ENCODE results near the gene RSPH6A.

RSPH6A gene

DNA sequence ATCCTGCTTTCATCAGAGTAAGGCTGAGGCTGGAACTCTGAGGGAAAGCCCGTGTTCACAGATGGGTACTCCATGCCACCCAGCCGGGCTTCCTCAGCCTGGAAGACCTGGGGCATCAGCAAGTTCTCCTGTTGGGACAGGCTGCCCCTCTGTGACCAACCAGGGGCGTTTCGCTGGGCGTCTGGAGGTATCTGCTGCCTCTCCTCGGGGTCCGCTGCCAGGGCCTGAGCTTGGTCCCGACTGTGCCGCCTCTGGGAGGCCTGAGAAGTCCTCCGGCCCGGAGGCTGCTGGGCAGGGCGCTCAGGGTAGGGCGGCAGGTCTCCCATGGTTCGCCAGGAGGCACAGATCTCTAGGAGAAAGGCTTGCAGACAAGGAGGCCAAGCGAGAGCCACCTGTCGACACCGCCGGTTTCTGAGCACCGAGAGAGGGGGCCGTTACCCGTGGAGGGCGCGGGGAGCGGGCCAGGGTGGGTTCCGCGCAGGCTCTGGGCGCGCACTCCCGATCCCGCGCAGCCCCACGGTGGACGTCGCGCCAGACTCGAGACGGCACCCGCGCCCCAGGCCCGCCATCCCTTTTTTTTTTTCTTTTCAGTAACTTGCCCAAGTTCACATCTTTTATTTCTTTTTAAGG, at the start of gene RSPH6A:
RSPH6A (minus strand) TSS at position 458 of the 630 bp plus-strand sequence; CDS start at position 326, 132 bp downstream.
- no peak for DNase-seq

DNA sequence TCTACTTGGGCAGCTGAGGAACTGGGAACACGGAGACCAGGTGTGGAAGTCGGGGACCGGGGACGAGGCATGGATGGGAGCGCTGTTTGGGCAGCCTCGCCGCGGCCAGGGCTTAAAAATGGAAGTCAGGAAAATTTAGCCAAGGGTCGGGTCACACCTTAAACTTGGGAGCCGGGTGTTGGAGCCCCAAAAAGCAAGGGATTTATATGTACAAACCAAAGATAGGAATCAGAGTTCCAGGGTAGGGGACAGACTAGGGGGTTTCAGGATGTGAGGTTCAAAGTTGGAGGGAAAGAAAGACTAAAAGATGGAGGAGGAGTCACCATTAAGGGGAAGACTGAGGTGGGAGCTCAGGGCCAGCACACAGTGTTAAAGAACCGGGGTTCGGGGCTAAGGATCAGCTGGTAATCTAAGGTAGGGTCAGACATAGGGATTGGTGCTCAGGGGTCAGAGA, 49.5 kb upstream of the RSPH6A start:
- DNase-seq = no peak

DNA sequence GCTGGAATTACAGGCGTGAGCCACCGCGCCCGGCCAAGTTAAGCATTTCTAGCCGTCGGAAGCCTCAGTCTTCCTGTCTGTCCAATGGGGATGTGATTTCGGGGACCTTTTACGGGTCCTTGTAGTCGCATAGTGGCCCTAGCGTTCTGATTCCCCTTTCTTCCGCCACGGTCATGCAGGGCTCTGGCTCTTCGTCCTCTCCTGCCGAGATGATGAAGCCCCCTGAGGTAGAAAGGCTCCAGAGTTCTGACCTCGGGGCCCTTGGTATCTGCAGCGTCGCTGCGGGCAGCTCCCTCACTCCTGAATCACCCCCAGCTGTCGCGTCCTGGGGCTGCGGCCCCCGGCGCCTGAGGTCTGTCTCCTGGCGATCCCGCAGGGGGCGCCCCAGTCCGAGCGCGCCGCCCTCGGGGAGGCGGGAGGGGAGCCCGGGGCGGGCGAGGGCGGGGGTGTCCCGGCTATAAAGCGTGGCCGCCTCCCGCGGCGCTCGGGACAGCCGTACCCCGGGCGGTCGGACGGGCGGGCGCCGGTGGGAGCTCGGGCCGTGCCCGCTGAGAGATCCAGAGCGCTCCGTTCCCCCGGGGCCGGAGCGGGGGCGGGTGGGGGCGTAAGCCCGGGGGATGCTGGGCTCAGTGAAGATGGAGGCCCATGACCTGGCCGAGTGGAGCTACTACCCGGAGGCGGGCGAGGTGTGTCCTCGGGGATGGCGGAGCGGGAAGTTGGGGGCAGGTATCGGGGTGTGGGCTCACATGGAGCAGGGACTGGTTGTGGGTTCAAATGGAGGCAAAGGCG, 48.9 kb upstream of the RSPH6A start, which contains the start of gene FOXA3:
FOXA3 (plus strand) TSS at position 487 of the 789 bp plus-strand sequence; CDS start at position 618, 131 bp downstream.
- peak; percentile 80 for DNase-seq

DNA sequence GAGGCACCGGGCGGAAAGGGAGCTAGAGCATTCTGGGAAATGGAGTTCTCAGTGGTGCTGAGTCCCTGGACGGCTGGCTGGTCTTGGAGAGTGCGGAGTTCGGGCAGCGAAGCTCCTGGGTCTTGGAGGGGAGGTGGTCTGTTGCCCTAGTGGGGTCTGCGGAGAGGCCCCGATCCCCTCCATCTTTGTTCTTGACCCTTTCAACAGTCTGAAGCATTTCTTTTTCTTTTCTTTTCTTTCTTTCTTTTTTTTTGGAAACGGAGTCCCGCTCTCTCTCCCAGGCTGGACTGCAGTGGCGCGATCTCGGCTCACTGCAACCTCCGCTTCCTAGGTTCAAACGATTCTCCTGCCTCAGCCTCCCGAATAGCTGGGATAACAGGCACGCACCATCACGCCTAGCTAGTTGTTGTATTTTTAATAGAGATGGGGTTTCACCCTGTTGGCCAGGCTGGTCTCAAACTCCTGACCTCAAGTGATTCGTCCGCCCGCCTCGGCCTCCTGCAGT, 48.3 kb upstream of the RSPH6A start:
- no peak for DNase-seq

DNA sequence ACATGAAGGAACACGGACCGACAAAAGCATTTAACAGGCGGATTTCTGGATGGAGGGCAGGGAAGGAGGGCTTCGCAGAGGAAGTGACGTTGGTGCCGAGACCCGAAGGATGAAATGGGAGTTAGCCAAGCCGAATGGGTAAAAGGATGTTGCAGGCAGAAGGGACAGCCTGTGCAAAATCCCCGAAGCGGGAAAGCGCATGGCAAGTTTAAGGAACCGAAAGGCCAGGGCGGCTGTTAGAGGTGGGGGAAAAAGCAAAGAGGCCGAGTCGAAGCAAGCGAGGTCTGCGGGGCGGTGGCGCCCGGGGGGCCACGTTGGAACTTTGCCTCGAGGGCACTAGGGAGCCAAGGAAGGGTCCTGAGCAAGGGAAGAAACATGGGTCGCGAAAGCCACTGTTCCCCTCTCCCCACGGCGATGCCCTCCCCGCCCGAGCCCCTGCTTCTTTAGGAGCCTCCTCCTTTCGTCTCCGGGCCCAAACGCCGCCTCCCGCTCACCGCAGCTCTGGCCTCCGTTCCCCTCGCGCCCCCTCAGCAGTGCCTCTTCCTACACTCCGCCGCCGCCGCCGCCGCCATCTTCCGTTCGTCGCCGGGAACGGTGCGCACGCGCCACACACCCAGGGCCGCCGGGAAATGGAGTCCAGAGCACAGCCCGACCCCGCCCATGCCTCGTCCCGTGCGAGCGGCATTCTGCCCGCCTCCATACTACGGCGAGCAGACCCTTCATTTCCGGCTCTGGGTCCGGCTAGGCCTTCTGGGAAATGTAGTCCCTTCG, 47.6 kb upstream of the RSPH6A start, which contains the start of gene SYMPK:
SYMPK (minus strand) TSS at position 584 of the 771 bp plus-strand sequence. CDS start 8,652 bp downstream, outside the sequence.
- DNase-seq = peak; percentile 96

DNA sequence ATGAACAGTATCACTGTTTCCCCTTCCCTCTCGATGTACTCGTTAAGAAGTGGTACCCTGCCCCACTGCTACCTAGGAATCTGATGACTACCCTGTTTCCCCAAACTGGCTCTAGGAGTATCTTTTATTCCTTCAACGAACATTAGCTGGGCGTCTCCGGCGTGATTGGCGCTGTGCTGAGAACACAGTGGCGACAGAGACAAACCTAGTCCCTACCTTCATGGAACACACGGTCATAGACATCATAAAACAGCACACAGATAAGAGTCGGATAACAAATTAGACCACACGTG, 47.1 kb upstream of the RSPH6A start:
- DNase-seq = no peak

DNA sequence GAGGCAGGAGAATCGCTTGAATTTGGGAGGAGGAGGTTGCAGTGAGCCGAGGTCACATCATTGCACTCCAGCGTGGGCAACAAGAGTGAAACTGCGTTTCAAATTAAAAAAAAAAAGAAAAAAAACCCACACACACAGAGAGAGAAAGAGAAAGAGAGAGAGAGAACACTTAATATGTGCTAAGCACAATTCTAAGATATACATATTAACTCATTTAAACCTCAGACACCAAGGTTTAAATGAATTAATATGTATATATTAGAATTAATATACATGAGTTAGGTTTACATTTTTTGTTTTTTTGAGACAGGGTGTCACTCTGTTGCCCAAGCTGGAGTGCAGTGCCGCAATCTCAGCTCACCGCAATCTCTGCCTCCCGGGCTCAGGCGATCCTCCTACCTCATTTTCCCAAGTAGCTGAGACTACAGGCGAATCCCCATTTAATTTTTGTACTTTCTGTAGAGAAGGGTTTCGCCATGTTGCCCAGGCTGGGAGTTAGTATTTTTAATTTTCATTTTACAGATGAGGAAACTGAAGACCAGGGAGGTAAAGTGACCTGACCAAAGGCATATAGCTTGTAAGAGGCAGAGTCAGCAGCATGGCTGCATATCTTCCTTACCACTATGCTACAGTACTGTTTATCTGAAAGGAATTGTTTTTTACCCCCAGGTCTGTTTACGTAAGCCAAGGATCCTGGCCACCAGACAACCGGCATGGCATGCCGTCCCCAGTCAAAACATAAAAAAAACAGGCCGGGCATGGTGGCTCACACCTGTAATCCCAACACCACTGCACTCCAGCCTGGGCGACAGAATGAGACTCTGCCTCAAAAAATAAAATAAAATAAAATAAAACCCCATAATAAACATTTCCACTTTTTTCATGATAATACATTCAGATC, 45.5 kb upstream of the RSPH6A start:
- no peak for DNase-seq

DNA sequence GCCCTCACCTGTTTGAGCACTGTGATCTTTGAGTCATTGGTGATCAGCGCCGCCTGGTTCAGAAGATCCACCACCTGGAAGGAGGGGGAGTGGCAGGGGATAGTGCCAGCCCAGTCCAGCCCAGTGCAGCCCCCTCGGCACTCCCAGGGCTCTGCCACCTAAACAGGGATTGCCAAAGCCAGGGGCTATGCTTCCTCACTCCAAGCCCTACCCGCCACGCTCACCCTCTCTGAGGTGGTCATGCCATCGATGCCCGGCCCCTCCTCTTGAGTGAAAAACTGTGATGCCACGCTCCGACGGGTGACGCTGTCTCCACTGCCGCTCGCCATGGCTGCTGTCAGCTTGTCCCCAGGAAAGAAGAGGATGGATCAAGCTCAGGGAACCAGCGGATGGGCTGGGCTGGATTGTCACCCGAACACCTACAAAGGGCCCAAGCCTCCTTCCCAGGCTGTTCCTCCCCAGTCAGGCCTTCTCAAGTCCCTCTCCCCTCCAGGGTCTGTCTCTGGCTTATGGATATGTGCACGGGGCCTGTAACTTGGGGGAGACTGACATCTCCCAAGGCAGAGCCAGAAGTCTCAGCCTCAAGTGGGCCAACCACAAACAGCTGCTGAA, 39.2 kb upstream of the RSPH6A start:
- no peak for DNase-seq

DNA sequence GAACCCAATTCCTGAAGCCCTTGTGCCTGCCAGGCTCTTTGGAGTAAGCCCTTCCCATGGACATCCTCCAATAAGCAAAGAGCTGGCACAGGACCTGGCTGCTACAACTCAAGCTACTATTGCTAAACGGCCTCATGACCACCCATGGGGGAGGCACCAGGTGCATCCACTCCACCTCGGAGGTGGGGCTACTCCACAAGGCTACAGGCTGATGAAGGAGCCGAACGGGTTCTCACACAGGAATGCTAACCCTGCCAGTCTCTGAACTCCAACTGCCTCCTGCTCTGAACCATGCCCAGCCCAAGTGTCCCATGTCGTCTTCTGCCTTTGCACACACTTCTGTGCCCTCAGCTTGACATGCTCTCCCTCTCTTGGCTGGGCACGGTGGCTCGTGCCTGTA, 37.9 kb upstream of the RSPH6A start:
- DNase-seq = no peak

DNA sequence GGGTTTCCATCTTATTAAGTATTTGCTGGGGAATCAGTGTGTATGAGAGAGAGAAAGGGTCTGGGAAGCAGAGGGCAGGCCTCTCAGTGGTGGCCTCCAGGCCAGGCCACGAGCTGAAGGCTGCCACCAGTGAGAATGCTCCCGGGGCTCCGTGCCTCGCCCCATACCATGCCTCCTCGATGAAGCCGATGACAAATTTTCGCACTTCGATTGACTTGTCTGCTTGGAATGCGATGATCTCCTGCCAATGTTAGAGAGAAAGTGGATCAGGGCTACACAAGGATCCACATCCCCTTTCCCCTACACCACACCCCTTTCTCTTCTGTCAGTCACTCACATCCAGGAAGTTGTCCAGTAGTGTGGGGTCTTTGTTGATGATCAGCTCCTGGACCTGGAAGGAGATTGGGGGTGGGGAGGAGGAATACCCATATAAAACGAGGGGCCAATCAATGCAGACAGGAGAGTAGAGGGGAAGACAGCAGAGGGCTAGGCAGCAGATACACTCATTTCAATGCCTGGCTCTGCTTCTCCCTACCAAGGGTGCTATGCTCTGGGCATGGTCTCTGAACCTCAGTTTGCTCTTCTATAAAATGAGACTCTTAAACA, 37.1 kb upstream of the RSPH6A start:
- no peak for DNase-seq

DNA sequence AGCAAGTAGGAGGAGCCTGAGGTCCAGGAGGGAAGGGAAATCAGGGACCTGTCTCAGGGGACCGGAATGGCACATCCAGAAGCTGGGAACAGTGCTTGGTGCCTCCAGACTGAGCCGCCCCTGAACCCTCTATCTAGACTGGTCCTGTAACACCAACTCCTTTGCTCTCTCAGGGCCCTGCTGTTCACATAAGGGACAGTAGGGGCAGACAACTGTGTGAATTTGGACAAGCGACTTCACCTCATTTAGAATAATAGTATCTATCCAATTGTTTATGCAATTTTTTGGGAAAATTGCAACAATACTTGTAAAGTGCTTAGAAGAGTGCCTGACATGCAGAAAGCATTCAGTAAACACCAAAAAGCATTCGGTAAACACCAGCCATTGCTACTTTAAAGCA, 33.8 kb upstream of the RSPH6A start:
- no peak for DNase-seq

DNA sequence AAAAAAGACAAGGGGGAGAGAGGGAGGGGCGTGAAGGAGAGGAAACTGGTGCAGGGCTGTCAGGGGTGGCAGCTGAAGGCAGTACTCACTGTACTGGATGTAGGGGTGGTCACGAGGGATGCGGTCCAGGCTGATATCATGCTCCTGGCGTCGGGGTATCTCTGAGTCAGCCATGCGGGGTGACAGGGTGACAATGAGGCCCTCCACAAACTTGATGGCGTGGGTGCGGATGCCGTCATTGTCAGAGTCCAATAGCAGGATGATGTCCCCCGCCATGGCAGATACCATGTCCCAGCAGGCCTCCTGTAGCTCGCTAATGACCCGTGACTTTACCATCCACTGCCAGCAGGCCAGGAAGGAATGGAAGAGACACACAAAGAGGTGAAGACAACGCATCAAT, 32.6 kb upstream of the RSPH6A start:
- DNase-seq = no peak

DNA sequence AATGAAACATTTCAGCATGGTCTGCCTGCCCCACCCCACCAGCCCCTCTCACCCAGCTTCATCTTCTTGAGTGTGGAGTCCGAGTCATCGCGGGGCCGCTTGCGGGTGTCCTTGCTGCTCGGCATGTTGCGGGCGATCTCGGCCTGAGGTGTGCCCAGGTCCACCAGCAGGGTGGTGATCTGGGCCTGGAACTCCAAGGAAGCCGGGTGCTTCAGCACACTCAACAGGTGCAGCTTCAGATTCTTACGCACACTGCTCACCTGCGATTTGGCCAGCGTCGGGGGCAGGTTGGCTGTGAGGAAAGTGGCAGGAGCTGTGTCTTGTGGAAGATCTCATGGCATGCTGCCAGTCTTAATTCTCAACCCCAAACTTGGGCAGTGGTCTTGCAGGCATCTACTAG, 27.1 kb upstream of the RSPH6A start:
- no peak for DNase-seq

DNA sequence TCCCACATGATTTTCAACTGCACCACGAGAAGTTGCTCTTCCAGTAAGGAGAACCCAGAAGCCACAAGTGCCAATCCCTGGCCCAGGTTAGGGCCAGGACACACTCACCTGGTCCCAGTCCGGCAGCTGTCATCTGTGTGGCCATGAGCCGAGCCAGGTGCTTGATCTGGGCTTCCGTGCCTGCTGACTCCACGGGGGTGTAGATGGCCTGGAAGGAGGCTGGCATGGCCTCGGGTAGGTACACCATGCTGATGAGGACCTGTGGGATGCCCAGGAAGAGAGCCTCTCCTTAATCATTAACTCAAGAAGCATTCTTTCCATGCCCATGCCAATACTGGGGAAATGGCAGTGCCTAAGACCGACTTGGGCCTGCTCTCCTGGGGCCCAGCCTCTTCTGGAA, 19.9 kb upstream of the RSPH6A start:
- no peak for DNase-seq

DNA sequence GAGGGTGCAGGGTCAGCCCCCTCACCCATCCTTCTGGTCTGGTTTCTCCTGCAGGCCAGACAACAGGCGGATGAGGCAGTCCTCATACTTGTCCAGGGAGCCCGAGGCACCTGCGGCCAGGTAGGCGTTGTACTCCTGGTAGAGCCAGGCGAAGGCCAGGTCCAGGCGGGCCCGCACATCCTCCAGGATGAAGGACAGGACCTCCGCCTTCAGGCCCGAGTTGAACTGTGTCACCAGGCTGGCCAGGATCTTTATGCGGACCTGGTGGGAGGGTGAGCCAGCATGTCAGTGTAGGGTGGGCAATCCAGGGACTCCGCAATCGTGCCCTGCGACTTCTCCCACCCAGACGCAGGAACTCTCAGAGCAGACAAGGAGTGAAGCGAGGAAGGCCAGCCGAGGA, 13.8 kb upstream of the RSPH6A start:
- no peak for DNase-seq

DNA sequence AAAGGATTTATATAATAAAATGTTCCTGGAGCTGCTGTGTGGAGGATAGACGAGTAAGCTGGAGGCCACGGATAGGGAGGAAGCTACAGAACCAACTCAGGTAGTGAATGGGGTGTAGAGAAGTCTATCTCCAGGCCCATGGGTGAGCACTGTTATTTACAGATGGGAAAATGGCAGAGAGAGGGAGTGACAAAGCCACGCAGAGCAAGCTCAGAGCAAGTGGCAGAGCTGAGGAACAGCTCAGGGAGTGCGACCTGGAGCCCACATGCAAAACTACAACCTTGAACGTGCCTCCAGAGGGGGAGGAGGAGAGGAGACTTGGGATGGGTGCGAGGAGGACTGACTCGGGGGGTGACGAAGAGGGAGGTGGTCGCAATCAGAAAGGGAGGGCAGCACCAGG, 13.4 kb upstream of the RSPH6A start:
- no peak for DNase-seq

DNA sequence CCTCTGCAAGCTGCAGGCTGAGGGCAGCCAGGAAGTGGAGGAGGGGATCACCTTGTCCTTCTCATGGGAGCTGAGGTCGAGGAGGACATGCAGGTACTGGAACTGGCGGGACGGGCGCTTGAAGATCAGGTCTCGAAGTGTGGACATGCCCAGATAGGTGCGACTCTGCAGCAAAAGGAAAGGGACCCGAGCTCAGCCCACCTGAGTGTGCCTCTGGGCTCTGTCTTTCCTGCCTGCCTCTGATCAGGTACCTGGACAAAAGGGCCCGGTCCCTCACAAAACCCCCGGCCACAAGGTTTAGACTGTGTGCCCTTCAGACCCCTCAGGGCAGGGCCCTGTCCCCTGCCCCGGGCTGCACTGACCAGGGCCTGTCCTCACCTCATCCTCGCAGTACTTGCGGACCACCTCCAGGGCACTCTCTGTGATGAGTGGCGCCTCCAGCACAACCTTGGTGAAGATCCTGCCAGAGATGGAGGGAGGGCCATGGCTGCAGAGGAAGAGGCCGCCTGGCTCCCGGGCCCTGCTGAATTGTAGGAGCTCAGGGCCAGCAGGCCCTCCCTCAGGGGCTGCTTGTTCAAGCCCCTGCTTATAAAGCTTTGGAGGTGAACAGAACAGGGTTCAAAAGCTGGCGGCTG, 12.5 kb upstream of the RSPH6A start:
- DNase-seq = no peak

DNA sequence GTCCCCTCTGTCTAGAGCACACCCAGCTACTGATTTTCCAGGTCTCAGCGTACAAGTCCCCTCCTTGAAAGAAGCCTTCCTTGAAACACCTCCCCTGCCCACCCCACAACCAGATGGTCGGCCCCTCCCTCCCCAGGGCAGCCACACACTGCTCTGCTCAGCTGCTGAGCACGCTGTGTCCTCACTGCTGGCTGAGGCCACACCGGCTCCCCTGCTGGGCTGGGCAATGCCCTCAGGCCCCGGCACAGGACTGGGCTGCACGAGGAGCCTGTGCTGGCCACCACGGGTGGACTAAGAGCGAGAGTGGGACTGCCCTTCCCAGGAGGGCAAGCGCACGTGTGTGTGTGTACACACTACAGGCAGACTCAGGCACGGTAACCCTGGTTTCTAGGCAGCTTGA, 11.8 kb upstream of the RSPH6A start:
- DNase-seq = no peak

DNA sequence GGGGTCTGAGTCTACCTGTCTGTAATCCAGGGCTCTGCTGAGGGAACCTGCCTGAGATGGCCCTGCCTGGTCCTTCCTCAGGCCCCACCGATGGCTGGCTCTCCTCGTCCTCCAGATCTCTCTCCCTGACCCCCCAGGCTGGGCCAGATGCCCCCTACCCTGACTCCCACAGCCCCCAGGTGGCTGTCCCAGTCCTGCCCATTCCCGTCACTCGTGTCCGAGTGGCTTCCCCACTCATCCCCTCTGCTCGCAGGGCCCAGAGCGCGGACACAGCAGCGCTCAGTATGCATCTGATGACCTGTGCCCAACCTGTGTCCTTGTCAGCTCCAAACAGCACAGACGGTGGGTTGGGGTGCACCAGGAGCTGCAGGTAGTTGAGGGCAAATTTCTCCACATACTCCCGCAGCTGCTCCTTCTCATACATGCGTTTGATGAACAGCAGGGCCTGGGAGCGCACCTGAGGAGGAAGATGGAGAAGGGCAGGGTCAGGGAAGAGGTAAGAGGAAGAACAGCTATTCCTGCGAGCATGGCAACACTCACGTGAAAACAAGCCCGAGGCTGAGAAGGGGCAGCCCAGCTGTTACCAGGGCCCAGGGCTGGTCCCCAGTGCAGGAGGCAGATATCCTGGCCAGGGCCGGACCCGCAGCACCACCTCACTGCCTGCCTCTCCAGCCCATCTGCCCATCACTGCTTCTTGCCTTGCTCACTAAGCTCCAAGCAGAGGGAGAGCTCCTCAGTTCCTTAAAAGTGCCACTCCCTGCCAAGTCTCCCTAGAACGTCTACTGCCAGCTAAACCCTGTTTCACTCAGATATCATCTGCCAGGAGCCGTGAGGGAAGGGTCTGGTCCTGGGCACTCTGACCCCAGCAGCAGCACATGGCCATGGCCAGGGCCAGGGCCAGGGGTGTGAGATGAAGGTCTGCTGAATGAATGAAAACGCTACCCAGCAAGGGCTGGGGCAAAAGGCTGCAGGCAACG, 11.1 kb upstream of the RSPH6A start:
- DNase-seq = no peak

DNA sequence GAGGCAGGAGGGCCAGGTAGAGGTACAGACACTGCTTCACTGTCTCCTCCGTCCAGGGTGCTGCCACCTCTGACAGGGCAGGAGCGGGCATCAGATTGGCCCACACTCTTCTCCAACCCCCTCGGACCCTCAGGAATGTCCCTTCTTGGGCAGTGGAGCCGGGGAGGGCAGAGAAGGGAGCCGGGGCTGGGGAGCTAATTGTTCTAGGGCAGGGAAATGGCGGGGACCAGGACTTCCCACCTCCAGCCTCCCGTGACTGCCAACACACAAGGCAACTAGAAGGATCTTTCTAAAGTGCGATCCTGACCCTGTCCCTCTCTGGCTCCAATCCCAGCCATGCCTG, 10.1 kb upstream of the RSPH6A start:
- DNase-seq = no peak

All from 8988T (cell line).